GM18868 (cell line): ENCODE measurements around the gene ASF1B.
"Not testable (repeated sequence)": the region's sequence is repeated elsewhere in the genome, so short reads cannot be mapped to it uniquely, and the experiment has no call there.

Experiments used
- ATAC-seq: cut with Tn5 transposase; IDR thresholded peaks from one replicate; pipeline ENCODE4 v1.9.1; 2021; ENCODE audit warnings: mild to moderate bottlenecking, moderate library complexity; ENCODE audit not compliant: unreplicated experiment

ASF1B gene

DNA sequence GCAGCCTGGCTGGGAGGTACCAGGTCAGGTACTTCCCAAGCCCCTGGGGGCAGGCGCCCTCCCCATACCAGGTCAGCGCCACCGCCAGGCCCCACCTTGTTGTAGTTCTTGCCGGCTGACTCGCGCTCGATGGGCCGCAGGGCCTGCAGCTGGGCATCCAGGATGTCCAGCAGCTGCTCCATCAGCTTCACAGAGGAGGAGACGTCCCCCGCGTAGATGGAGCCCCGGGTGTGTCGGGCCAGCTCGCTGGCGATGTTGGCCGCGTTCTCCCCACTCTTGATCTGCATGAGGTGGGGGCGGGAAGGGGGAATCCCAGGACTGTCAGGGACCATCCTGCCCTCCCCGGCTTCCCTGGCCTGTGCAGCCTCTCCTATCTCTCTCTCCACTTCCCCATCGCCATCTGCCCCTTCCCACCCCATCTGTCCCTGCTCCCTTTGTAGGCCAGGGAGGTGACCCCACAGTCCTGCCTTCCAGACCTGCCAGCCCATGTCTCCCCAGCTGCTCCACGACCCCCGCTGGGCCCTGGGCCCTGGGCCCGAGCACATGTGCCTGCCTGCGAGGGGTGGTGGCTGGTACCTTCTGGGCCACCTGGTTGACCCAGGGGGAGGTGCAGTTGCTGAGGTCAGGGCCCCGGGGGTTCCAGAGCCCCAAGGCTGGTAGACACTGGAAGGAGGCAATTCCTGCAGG, 23.8 kb upstream of the ASF1B start:
- no peak for ATAC-seq

- no peak for ATAC-seq
These were observed 22.7 kb upstream of the ASF1B start for GRCh38 chr19:14159059-14159458.

DNA sequence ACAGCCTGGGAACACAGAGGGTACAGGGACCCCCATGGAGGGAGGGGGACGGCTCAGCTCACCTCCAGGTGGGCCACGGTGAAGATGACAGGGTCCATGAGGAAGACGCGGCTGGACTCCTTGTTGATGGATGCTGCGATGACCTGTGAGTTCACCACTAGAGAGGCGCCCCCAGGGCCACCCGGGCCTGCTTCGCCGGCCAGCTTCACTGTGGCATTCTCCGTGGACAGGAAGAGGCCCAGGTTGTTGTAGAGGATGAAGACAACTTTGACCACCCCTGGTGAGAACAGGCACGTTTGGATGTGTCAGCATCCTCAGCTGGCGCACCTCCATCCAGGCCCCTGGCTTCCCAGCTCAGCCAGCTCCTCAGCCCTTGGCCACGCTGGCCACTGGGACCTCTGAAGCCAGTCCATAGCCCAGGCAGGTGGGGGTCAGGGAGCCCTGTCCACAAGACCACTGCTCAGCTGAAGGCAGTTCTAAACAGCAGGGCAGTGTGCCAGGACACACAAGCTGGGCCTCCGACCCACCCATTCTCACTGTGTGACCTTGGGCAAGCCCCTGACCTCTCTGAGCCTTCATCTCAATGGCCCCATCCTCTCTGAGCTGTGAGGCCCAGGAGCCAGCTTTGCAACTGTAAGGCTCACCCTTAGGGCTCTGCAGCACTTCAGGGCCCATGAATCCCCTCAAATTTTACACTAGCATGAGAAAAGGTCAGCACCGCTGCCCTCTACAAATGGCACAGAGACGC, 22.1 kb upstream of the ASF1B start:
- no peak for ATAC-seq

DNA sequence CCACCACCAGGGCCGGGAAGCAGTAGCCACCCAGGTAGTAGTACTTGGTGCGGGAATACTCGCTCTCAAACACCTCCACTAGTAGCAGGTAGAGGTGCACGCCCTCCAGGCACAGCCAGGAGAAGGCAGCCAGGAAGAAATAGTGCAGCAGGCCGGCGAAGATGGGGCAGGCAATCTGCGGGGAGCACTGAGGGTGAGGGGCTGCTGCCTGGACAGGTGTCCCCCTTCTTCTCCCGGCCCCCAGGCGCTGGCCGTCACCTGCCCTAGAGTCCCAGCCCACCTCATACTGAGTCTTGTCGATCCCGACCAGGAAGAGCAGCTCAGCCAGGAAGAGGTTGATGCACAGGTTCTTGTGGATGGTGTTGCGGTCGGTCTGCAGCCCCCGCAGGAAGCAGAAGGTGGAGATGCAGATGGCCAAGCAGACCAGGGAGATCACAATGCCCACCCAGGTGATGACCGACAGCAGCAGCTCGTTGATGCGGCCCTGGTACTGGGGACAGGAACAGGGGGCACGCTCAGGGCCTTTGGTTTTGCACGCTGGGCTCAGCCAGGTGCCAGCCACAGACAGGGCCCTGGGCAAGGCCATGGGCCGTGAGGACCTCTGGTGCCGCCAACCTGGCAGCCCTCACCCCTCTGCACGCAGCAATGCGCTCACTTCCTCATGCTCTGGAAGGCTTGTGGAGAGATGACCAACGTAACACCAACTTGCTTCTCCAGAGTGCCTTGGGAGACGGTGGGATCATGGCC, 20.8 kb upstream of the ASF1B start:
- ATAC-seq, result no peak

DNA sequence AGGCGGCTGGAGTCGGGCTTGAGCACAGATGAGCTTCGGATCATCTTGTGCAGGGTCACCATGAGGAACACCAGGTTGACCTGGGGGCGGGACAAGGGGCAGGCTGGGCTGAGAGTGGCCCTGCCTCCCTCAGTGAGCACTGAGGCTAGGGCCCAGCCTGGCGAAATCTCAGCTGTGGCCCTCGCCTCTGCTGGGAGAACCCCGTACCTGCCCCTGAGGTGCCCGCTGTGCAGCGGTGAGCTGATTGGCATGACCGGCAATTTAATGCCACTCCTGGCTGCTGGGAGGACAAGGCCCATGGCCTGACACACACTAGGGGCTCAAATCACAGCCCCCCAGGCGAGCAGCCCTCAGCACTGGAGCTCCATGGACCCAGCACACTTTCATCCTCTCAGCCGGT, 19.7 kb upstream of the ASF1B start:
- ATAC-seq, result no peak

DNA sequence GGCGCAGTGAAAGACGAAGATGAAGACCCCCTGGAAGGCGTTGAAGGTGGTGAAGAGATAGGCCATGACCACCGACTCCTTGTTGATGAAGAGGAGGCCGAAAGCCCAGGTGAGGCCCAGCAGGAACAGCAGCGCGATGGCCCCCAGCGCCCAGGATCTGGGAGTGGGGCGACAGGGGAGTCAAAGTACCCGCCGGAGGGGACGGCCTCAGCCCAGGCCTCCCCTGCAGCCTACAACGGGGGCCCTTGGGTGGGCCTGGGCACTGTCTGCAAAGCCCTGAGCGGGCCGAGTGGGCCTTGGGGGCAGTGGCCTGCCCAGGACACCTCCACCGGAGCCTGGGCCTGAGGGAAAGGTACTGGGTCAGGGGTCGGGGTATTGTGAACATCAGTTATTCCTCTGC, 19.0 kb upstream of the ASF1B start:
- no peak for ATAC-seq

GRCh38 chr19:14152713-14153112, 16.3 kb upstream of the ASF1B start:
- no peak for ATAC-seq

- ATAC-seq, result no peak
These were observed 14.6 kb upstream of the ASF1B start for GRCh38 chr19:14150770-14151661.

DNA sequence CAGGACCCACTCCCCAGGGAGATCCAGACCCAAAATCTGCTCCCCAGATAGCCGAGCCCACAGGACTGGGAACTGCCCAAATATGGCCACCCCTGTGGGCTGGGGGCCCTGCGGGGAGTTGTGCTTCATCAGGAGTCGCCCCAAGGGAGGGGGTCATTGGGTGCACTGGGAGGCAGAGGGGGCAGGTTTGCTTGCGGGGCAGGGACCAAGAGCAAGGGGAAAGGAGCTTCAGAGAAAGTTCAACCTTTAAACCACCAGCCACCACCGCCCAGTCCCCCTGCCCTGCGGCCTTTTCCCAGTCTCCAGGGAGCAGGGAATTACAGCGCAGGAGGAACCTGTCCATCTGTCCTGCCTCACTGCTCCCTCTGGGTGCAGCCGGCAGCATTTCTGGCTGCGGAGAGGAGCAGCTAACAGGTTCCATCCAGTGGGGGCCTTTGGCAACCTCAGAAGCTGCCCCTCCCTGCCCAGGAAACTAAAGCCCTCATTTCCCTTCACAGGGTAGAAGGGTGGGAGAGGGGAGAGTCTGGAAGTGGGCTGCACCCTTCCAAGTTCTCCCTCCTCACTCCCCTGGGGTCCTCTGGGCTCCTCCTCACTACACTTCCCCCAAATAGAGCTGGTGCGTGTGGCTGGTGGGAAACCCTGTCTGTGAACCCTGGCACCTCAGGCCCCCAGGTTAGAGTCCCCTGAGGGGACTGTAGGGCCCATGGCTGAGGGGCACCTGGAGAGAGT, 13.8 kb upstream of the ASF1B start:
- no peak for ATAC-seq

DNA sequence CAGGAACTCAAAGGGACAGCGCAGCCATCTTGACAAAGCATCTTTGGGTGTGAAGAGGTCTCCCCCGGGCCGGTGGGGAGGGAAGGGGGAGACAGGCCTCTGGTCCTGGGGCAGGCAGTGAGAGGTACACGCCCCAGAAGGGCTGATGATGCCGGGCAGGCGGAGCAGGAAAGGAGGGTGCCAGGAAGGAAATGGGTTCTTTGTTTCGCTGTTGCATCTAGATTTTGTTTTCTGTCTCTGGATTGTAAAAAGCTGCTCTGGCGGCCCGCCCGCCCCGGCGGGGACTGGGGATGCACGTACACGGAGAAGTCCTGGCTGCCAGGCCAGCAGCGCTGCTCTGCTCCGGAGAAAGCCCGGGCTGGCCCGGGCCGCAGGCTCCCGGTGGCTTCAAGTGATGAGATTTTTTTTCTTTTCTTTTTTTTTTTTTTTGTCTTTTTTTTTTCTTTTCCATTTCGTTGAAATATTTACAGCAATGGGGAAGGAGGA, 13.2 kb upstream of the ASF1B start:
- ATAC-seq, result no peak

DNA sequence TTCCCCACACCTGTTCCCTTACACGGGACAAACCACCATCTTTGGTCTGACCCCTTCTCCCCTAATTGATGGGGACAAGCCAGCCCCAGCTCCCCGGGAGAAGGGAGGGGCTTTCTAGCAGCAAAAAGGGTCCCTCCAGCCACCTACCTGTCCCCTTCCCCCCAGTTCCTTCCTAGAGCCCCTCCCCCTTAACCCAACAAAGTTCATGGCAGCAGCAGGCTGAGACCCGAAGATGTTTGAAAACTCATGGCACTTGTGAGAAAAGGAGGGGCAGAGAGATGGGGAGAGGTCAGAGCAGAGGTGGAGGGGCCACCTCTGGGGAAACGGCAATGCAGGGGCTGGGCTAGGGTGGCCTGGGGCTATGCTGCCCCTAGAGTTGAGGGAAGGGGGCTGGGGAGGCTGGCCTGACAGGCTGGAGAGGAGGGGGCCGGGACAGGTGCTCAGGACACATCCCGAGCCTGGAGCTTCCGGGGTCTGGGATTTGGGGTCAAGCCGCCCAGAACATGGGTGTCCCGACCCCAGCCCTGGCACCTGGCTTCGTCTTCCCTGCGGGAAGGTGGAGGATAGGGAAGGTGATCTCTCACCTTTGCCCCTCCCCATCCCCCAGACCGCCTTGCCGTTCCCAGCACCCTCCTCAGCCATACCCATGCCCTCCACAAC, 12.5 kb upstream of the ASF1B start:
- no peak for ATAC-seq

DNA sequence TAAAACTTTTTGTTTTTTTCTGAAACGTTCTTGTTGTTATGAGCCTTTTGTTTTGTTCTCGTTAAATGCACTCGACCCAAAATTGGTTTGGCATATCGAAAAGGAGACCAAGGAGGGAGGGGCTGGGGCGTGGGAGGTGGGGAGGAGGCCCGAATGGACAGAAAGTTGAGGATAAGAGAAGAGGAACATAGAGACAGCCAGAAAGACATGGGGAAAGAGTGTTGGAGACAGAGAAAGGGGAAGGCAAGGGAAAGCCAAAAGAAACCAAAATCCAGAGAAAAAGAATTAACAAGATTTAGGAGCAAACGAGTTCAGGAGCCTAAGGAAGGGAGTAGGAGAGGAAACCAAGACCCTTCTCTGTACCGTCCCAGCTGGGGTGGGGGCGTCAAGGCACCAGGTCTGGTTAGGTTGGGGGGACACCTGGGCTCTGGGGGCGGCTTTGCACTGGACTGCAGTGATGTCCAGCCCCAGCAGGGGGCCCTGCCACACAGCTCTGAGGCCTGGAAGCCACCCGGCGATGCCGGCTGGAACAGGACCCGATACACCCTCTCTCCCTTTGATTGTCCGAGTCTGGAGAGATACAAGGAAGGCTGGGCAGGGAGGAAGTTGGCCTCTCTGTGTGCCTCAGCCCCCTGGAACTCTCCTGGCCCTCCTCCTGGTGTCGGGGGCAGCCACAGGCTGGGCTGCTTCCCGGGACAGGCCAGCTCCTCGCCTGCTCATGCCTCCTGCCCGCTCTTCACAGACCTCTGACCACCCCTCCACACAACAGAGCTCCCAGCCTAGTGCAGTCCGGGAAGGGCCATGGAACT, 11.6 kb upstream of the ASF1B start:
- no peak for ATAC-seq

DNA sequence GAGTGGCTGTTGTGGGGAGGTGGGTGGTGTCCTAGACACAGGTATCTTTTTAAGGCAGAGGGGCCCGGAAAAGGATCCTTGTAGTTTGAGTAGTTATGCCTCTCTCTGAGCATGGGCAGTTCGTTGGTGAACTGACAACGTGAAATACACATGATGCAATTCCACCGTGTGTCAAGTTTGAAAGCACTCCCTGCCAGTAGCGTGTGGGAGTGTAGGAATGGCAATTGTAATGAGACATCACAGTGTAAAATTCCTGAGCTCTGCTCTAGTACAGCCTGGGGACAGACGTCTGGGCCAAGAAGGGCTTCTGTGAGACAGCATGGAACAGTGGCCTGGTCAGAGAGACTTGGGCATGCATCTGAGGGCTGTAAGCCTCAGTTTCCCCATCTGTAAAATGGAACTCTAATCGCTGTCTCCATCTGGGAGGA, 10.4 kb upstream of the ASF1B start:
- no peak for ATAC-seq

GRCh38 chr19:14146169-14146568, 9.8 kb upstream of the ASF1B start:
- ATAC-seq, result not testable (repeated sequence)

GRCh38 chr19:14145381-14145780, 9.0 kb upstream of the ASF1B start:
- ATAC-seq, result no peak

- no peak for ATAC-seq
These were observed 6.1 kb upstream of the ASF1B start for GRCh38 chr19:14142262-14143190.

GRCh38 chr19:14141041-14141440, 4.7 kb upstream of the ASF1B start:
- no peak for ATAC-seq

DNA sequence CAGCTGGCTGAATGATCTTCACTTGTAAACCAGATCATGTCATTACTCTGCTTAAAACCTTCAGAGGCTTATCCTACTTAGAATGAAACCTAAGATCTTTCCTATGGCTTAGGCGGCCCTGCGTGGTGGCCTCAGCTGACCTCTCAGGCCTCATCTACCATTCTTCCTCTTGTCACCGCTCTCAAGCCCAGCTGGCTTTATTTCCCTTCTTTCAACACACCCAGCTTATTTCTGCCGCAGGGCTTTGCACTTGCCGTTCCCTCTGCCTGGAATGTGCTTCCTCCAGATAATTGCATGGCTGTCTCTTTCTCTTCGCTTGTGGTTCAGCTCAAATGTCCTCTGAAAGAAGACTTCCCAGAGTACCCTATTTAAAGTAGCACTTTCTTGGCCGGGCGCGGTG, 3.6 kb upstream of the ASF1B start:
- ATAC-seq, result no peak
